C4-2B (cell line): ENCODE results near the gene B4GALT1.

Experiments used
- H3K27ac ChIP-seq: fragments of 450-650 bp; 2 replicates; pipeline ENCODE4 v1.5.1; 2017
- ZFX ChIP-seq: fragments of 450-650 bp; IDR thresholded peaks from 2 replicates; pipeline ENCODE4 v1.6.1; 2017
- TF ChIP-seq, protein P1 (sequence below): fragments of 450-650 bp; conservative IDR thresholded peaks from 2 replicates; pipeline ENCODE4 v1.5.1; 2017; ENCODE audit warnings: mild to moderate bottlenecking

Gene B4GALT1

GRCh38 chr9:33182519-33182918 is 15.4 kb upstream of the B4GALT1 start:
- no peak overlapping the region for H3K27ac ChIP-seq

DNA sequence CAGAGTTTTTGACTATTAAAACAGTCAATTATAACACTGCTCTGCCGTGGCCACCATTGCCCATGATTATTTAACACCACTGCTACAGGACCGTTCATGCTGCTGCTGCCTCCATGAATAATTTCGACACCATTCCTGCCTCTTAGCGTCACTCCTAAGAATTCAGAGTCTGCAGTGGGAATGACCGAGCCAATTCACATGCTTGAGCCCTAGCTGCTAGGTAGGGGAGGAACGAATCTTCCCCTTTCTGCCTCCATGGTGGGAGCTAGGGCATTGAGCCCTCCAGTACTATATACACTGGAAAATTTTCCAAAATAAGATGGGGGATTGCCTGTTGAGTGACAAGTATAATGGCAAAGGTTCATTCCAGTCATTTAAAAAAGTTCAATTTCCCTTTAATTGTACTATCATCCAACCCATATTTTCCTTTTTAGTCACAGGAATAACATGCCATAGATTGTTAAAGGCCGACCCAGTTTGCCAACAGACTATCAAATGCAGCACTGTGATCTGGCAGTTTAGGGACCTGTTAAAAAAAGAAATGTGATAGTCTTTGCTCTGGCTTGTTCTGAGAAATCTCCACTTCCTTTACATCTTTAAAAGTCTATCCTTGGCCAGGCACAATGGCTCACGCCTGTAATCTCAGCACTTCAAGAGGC is 13.5 kb upstream of the B4GALT1 start:
- no peak for TF ChIP-seq ZFX
- TF ChIP-seq, protein P1, sequence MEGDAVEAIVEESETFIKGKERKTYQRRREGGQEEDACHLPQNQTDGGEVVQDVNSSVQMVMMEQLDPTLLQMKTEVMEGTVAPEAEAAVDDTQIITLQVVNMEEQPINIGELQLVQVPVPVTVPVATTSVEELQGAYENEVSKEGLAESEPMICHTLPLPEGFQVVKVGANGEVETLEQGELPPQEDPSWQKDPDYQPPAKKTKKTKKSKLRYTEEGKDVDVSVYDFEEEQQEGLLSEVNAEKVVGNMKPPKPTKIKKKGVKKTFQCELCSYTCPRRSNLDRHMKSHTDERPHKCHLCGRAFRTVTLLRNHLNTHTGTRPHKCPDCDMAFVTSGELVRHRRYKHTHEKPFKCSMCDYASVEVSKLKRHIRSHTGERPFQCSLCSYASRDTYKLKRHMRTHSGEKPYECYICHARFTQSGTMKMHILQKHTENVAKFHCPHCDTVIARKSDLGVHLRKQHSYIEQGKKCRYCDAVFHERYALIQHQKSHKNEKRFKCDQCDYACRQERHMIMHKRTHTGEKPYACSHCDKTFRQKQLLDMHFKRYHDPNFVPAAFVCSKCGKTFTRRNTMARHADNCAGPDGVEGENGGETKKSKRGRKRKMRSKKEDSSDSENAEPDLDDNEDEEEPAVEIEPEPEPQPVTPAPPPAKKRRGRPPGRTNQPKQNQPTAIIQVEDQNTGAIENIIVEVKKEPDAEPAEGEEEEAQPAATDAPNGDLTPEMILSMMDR = no peak
- no peak overlapping the region for H3K27ac ChIP-seq

More at GRCh38 chr9:33182519-33182918, 15.4 kb upstream of the B4GALT1 start:
- no peak for TF ChIP-seq ZFX
- TF ChIP-seq, protein P1 = no peak

DNA sequence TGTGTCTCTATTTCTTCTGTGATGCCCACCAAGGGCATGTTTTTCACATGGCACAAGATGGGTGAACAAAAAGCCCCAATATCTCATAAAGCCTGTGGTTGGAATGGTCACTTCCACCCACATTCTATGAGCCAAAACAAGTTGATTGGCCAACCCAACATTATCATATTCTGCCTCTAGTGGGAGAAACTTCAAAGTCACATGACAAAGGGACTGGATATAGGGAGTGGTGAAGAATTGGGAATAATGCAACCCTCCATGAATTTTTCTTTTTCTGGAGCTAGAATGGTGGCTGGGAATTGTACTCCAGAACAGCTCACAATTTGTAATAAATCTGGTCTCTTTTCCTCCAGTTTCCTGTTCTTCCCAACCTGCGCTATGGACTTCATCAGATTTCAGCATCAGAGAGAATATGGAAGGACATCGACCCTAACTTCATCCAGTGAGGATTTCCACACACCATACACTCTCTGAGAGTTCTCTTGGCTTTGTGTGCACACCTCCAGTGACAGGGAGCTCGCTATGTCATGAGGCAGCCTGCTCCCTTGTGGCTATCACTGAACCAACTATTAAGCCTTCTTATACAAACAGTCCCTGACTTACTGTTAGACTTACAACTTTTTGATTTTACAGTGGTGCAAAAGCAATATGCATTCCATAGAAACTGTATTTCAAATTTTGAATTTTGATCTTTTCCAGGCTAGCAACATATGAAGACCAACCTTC is 12.0 kb upstream of the B4GALT1 start:
- H3K27ac ChIP-seq = no peak overlapping the region
- no peak for TF ChIP-seq ZFX
- TF ChIP-seq, protein P1 = peak; percentile 5; the same call in 1 of the 2 replicates

DNA sequence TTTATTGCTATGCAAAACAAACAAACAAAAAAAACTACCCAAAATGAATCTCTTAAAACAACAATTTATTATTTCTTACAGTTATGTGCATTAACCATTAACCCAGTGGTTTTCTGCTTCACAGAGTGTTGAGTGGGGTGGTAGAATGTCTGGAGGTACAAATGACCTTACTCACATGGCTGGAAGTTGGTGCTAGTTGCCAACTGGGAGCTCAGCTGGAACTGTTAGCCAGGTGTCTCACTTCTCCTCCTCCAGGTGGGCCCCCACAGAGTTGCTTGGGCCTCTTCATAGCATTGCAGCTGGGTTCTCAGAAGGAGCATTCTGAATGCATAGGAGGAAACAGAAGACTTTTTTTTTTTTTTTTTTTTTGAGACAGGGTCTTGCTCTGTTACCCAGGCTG is 10.5 kb upstream of the B4GALT1 start:
- H3K27ac ChIP-seq = no peak overlapping the region
- no peak for TF ChIP-seq ZFX
- TF ChIP-seq, protein P1 = no peak

DNA sequence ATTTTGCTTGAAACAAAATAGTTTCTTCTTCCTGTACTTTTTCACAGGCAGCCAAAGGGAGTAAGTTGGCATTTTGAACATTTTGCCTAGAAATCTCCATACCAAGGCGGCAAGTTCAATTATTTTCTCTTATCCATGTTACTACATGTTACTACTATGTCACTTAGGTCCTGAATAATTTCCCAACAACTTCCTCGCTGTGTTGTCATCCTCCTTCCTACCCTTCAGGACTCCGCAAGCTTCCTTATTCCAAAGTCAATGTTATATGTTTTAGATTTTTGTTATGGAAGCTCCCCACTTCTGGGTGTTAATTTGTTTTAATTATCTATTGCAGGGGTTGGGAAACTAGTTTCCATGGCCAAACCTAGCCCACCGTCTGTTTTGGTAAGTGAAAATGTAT is 9.9 kb upstream of the B4GALT1 start:
- no peak overlapping the region for H3K27ac ChIP-seq
- no peak for TF ChIP-seq ZFX
- TF ChIP-seq, protein P1 = no peak

- no peak for TF ChIP-seq ZFX
- TF ChIP-seq, protein P1 = no peak
- no peak overlapping the region for H3K27ac ChIP-seq
Measured at GRCh38 chr9:33175649-33176325, 8.7 kb upstream of the B4GALT1 start.
